Inflammatory macrophage treated with lipopolysaccharide for 1 hour (primary cell): ENCODE results near the gene GPR153.
"Not testable (repeated sequence)": the region's sequence is repeated elsewhere in the genome, so short reads cannot be mapped to it uniquely, and the experiment has no call there.

Experiments
- DNase-seq, 2 donors: peaks; one replicate each; pipeline ENCODE4 v3.0.0-alpha.2; 2020 to 2022

Gene GPR153

DNA sequence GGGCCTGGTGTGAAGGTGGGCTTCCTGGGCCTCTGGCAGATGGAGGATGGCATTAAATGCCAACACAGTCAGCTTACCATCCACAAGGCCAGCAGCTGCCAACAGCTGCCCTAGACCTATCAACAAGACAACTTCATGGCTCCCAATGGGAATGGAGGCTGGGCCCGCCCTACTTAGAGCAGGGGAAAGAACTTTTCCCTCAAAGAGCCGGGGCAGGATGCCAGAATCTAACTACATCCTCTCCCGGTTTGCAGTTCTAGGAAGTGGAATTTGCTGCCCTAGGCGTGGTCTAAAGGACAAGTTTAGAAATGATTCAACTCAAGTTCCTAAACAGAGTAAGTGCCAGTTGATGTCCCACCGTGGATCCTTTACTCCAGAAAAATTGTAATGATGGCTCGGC is 38.3 kb downstream of the GPR153 start:
- no peak for DNase-seq

DNA sequence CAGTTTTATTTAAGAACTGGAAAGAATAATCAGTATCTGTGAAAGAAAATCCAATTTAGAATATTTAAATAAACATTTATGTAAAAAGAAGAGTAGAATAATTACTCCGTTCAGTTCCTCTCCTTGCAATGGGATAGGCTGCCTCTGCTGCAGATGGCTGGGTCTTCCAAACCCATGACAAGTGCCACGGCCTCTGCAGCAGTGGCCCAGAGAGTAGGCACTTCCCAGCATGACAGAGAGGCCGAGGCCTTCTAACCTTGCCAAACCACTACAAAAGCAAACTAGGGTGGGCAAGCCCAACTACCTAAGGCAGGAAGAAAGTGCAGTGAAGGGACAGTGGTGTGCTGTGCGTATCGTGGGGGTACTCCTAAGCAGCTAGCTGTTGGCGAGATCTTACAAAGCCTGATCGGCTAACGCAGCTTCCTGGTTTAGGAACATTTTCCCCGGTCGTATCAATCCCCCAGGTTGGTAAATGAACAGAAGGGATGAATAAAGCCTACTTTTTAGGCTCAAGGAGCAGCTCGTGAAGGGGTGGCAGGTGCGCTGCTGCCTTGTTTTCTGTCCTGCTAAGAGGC is 39.6 kb downstream of the GPR153 start:
- DNase-seq = no peak

DNA sequence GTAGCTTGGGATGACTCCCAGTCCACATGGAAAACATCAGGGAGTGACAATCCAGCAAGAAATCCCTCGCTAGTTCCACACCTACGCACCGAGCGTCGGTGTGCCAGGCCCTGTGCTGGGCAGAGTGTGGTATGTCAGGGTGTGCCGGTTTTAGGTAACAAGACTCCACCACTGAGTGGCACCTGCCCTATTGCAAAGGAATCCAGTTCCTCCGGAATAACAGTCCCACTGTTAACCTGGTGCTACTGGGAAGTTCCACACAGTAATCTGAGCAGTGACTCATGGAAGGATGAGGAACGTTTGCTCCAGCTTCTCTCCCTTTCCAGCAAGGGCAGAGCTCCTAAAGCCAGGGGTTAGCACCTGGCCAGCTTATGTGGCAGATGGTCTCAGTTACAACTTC is 40.7 kb downstream of the GPR153 start:
- no peak for DNase-seq

DNA sequence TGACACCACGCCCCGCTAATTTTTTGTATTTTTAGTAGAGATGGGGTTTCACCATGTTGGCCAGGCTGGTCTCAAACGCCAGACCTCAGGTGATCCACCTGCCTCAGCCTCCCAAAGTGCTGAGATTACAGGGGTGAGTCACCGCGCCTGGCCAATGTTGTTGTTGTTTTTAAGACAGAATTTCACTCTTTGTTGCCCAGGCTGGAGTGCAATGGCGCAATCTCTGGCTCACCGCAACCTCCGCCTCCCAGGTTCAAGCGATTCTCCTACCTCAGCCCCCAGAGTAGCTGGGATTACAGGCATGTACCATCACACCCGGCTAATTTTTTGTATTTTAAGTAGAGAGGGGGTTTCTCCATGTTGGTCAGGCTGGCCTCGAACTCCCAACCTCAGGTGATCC is 41.3 kb downstream of the GPR153 start:
- not testable (repeated sequence) for DNase-seq

DNA sequence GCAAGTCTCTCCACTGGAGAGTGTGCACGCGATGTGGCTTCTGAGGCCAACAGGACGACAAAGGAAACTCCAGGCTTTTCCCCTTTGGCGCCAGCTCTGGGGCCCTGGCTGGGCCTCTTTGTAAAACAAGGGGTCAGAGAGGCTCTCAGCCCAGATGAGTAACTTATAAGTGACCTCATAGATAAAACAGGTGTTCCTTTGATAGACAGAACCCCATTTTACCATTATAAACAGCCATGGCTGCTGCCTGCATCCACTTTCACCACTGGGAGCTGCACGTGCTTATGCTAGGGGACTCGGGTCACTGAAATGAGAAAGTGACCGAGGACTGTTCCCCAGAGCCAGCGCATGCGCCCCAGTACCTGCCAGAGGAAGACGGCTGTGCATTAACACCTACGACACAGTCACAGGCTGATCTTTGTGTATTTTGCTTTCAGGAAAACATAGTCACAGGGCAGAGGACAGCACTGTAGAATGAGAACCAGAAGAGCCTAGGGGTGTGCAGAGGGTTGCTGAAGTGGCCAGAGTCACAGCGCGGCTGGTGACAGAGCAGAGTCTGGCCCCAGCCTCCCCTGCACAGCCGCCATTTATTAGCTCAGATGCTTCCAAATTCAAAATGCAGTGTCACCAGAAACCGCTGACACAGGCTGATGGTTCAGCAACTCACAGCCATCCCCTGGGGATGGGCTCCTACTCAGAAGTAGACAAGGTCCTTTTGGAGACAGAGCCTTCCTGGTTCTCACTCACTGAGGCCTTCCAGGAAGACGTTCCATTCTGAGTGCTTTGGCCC is 42.3 kb downstream of the GPR153 start:
- no peak for DNase-seq

DNA sequence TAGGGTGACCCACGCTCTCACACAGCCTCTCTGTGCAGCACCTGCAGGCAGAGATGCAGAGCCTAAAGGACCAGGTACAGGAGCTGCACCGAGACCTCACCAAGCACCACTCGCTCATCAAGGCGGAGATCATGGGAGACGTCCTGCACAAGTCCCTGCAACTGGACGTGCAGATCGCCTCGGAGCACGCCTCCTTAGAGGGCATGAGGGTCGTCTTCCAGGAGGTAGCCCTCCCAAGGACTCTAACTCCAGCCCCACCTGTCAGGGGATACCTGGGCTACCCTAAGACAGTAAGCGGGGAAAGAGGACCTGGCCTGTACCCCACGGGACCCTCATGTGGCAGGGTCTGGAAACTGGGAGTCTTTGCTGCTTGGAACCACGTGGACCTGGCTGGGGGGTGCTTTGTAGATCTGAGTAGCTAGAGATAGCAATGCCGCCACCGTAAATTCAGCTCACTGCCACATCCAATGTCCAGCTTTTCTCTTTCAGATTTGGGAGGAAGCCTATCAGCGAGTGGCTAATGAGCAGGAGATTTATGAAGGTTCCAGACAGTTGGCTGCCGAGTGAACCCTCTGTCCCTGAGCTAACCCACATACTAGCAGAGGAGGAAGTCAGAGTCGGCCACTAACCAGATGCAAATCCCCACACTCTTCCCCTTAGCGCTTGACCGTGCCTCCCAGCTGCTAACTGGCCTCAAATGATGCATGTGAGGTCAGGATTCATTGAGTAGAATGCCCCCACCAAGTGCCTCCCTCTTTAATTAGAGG is 48.5 kb downstream of the GPR153 start:
- peak; percentile 50 to 52 for DNase-seq

DNA sequence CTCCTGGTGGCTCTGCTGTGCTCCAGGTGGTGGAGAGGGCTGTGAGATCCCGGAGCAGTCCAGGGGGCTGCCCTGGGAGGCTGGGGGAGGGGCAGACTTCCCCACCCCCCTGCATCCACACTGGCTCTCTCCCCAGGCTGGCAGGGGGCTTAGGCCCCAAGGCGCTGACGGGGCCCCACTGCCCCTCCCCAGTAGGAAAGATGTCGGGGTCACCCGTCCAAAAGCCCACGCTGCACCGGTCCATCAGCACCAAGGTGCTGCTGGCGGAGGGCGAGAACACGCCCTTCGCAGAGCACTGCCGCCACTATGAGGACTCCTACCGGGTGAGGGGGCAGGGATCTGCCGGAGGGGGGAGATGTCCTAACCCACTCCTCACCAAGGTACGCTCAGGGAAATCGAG is 49.2 kb downstream of the GPR153 start:
- no peak for DNase-seq

DNA sequence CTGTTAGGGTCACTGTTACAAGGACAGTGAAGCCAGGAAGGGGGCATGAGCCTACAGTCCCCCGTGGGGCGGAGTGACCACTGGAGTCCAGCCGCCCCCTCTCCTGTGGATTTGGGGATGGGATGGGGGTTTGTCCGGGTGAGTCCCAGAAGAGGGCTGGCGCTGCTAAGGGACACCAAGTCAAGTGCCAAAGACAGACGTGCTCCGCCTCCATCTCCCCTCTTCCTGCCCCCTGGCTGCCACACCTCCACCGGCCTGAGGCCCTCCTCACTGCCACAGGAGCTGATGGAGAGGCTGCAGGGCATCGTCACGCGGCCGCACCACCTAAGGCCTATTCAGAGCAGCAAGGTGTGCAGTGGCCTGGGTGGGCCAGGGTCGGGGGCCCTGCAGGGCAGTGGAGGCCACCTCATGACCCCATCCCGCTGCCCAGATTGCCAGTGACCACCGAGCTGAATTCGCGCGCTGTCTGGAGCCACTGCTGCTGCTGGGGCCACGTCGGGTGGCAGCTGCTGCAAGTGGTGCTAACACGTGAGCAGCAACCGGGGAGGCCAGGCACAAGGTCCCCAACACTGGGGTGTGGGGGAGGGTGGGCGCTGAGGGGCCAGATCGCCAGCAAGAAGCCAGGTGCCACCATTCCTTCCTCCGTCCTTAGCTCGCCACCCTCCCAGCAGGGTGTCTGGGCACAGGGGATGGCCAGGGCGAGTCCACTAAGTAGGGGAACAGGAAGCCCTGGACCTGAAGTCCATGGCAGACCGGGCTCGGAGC is 50.1 kb downstream of the GPR153 start:
- no peak for DNase-seq

DNA sequence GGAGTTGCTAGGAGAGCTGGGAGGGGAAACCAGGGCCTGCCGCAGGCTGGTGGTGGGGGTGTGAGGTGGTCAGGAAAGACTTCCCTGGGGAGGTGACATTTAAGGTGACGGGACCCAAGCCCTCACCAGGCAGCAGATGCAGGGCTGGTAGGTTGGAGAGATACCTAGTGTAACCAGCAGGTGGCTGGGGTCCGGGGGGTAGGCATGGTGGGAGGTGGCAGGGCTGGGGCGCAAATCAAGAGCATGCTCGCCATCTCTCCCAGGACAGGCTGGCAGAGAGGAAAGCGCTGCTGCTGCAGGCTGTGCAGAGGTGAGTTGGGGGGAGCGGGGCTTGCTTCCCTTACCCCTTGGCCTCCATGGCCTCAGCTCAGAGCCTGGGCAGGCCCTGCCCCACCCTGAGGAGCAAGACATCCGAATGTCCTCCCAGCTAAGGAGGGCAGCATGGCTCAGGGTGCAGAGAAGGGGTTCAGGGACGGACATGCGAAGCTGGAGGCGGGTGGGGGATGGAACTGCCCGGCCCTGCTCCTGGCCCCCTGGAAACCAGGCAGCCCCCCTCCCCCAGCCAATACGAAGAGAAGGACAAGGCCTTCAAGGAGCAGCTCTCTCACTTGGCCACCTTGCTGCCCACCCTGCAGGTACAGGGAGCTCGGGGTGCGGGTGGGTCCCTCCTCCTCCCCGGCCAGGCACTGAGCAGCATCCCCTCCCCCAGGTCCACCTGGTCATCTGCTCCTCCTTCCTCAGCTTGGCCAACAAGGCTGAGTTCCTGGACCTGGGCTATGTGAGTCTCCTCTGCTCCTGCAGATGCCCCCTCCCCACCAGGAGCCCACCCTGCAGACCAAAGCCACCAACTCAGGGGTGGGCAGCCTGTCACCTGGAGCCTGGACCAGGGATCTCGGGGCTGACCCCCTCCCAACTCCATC is 51.0 kb downstream of the GPR153 start:
- no peak for DNase-seq

DNA sequence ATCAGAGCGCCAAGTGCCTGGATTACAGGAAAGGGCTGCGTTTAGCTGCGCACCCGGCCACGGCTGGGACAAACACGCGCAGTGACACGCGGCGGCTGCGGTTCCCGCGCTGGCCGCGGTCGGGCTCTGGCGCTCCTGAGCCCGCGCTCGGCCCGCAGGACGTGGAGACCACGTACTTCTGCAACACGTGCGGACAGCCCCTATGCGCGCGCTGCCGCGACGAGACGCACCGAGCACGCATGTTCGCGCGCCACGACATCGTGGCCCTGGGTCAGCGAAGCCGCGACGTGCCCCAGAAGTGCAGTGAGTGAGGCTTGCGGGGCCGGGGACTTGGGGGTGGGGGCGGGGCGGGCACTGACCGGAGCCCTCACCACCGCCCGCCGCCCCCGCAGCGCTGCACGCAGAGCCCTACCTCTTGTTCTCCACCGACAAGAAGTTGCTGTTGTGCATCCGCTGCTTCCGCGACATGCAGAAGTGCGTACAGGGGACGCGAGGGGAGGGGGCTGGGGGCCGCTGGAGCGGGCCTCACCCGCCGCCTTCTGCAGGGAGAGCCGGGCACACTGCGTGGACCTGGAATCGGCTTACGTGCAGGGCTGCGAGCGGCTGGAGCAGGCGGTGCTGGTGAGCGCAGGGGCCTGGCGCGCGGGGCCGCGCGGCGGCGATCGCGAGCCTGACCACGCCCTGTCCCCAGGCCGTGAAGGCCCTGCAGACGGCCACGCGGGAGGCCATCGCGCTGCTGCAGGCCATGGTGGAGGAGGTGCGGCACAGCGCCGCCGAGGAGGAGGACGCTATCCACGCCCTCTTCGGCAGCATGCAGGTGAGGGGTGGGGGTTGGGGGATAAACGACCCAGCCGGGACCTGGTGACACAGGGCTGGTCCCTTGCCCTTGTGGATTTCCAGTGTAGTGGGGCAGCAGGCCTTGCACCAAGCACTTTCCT is 51.9 kb downstream of the GPR153 start:
- peak; percentile 49 to 52 for DNase-seq

DNA sequence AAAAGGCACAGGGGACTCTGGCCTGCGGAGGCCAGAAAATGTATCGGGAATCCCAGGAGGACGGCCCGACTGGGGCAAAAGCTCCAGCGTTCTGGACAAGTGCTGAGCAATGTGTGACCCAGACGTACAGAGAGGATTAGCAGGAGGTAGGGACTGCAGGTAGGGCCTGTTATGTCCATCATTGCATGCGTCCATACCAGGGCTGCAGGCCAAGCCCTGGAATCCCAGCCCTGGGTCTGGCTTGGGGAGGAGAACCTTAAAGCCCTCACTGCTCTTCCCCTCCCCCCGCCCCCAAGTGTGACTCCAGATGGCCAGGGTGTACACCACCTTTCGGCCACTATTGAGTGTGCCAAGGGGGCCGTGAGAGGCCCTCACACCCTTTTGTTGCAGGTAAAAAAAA is 53.0 kb downstream of the GPR153 start:
- DNase-seq = no peak

DNA sequence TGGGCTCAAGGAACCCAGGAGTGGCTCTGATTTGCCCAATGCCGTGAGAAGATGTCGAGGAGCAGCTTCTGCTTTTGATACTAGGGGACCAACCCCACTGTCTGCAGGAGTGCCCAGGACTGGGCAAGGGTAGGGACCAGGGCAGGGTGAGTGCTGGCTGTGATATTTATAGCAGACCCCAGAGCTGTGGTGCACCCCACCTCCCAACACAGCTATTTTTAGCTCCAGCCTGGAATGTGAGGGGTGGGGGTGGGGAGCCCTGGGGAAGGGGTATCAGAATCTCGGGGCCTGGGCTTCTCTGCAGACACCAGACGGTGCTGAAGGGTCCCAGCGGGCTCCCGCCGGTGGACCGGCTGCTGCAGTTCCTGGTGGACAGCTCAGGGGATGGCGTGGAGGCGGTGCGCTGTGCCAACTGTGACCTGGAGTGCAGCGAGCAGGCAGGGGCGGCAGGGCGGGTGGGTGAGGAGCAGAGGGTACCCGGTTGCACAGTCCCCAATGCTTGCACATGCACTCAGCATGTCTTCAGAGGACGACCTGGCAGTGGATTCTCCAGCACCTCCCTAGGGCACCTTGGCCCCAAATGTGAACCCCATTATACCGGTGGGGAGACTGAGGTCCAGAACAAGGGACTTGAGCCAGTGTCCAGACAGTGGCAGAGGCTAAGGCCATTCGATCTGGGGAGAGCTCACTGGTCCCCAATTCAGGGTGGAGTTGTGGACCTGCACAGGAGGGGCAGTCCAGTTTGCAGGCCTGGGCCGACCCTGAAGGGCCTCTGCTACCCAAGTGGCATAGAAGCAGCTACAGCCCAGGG is 53.6 kb downstream of the GPR153 start:
- no peak for DNase-seq

DNA sequence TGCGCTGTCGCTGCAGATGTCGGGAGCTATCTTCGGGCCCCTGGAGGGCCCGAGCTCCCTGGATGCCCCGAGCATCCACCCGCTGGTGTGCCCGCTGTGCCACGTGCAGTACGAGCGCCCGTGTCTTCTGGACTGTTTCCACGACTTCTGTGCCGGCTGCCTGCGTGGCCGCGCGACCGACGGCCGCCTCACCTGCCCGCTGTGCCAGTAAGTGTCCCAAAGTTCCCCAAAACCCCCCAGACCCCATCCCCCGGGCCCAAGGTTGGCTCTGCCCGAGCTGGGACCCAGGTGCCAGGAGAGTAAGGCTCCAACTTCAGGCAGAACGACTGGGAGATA is 54.4 kb downstream of the GPR153 start:
- no peak for DNase-seq

DNA sequence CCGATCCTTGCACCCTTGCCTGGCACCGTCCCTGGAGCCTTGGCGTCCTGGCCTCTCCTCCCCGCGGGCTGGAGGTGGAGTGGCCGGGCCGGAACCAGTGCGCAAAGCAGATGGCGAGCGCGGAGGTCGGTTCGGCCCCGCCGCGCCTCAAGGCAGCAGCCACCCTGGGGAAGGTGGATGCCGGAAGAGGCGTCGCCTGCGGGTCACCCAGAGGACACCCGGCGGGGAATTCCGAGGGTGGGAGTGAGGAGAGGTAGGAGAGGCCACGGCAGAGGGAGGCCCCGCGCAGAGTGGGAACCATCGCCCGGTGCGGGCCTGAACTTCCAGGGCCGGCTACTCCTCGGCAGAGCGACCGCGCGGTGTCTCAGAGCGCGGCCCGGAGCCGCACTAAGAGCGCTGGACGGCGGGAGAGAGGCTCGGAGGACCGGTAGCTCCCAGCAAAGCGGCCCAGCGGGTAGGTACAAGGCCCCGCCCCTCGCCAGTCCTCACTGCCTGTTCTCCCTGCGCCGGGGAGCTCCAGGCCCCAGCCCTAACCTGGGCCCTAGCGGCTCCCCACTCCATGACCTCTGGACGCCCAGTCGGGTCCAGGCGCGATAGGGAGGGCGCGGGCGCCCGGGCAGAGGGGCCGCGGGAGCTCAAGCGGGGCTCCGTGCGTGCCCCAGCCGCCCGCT is 54.9 kb downstream of the GPR153 start, which contains the start of gene RNF207:
Gene RNF207 (plus strand): TSS at position 271 of the 671 bp plus-strand sequence. CDS start 417 bp downstream, outside the sequence.
- peak in 1 of 2 donors; percentile 61 for DNase-seq

DNA sequence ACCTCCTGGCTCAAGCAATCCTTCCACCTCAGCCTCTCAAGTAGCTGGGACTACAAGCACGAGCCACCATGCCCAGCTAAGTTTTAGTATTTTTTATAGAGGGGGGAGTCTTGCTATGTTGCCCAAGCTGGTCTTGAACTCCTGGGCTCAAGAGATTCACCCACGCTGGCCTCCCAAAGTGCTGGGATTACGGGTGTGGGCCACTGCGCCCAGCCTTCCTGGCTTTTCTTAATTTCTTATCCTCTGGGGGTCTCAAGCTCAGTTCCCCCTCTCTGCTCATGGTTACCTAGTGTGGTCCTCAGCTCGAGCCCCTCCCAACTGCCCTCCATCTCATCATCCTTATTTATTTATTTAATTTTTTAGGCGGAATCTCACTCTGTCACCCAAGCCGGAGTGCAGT is 58.6 kb downstream of the GPR153 start:
- no peak for DNase-seq

DNA sequence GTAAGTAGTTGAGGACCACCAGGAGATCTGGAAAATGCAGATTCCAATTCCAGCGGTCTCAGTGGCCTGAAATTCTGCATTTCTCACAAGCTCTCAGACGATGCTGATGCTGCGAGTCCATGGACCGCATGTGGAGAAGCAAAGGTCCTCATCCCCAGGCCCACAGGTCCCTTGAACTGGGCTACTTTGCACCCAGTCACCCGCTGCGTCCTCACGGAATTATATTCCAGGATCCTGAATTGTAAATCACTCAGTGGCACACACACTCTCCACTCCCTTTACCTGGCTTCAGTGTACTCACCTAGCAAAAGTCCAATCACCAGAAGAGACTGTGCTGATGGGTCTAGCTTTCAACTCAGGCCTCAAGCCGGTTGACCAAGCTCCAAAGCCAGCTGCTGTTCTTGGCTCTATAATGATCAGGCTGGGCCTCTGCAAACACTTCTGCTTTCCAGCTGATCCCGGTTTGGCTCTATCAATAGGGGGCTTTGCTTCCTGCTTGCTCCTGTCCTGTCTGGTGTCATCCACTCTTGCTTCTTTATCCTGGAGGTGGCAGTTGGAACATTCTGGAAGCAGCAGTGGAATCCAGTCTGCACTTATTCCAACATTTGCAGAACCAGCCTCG is 60.6 kb downstream of the GPR153 start:
- DNase-seq = no peak

DNA sequence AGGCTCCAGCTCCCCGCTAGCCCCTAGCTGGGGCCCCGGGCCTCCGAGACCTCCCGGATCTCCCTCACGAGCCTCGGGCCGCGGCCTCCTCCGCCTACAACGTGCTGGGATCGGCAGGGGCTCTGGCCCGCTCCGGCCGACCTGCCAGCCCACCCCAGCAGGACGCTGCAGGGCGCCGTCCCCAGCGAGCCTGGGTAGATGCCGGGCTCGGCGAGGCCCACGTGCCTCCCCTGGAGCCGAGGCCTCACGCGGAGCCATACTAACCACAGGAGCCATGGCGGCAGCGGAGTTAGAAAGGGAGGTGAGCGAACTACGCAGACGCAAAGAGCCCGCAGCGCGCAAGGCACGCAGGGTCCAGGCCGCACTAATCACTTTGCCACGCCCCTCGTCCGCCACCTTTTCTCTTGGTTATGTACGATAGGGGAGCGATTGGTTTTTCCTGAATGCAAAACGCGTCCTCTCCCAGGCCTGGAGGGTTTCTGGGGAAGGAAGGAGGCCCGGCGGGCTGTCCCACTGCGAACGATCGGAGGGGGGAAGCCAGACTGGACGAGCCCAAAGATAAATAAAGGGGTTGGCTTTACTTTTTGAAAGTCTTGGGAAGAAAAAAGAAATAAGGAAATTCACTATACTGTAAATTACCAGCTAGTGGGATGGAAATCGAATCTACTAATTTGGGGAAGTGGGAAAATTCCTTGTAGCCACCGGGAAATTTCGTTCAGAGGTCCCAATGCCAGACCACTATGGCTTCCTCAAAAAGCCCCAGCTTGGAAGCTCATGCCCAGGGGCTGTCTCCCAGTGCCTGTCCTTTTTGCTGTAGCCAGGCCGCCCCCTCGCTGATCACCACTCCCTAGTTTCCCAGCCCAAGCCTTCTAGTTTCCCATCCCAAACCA is 61.4 kb downstream of the GPR153 start, which contains the start of gene RPL22:
Gene RPL22 (minus strand): TSS at position 298 of the 890 bp plus-strand sequence. CDS start 22 bp downstream, at position 276.
- peak; percentile 97 to 98 for DNase-seq
